Epithelial cell of prostate (primary cell): ENCODE data around the gene EFEMP2.
"Not testable (repeated sequence)": the region's sequence is repeated elsewhere in the genome, so short reads cannot be mapped to it uniquely, and the experiment has no call there.

ENCODE experiments used
- DNase-seq: peaks from one replicate; pipeline ENCODE4 v3.0.0-alpha.2; 2011; ENCODE audit warnings: low read depth, low spot score
- H3K27ac ChIP-seq: fragments of 450-650 bp; 2 replicates; pipeline ENCODE4 v1.5.1; 2017; ENCODE audit warnings: mild to moderate bottlenecking

The EFEMP2 gene

DNA sequence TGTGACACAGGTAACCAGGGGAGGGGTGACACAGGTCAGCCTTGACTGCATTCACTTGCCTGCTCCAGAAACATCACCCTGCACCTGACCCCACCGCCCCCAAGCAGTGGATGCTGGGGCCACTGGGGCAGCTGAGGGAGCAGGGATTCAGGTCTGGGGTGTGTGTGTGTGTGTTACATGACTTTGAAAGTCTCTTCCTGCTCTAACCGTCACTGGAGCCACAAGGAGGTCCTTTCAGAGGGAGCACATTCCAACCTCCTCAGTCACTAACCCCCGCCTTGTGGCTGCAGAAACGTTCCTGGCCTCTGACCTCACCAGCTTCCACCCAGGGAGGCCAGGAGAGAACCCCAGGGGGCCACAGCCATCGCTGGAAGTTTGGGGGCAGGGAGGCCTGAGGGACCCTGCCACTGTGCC is 30.5 kb upstream of the EFEMP2 start:
- no peak for DNase-seq
- H3K27ac ChIP-seq = peak overlapping the region; percentile 100

DNA sequence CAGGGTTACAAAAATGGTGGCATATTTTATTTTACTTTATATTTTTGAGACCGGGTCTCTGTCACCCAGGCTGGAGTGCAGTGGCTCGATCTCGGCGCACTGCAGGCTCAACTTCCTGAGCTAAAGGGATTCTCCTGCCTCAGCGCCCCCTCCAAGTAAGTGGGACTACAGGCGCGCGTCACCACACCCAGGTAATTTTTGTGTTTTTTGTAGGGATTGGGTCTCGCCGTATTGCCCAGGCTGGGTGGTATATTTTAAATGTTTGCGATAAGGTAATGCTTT is 28.2 kb upstream of the EFEMP2 start:
- DNase-seq = no peak
- H3K27ac ChIP-seq = peak overlapping the region; percentile 100

- peak; percentile 96 for DNase-seq
- H3K27ac ChIP-seq = peak within 1 kb of the TSS; percentile 100
Measured at GRCh38 chr11:65900125-65900898, 27.7 kb upstream of the EFEMP2 start, which contains the start of gene FOSL1. Gene FOSL1 (minus strand): TSS chr11:65900388. CDS start chr11:65900339, 49 bp downstream.

- DNase-seq = no peak
- H3K27ac ChIP-seq = peak overlapping the region; percentile 100
Measured at GRCh38 chr11:65899356-65900124, 26.9 kb upstream of the EFEMP2 start.

DNA sequence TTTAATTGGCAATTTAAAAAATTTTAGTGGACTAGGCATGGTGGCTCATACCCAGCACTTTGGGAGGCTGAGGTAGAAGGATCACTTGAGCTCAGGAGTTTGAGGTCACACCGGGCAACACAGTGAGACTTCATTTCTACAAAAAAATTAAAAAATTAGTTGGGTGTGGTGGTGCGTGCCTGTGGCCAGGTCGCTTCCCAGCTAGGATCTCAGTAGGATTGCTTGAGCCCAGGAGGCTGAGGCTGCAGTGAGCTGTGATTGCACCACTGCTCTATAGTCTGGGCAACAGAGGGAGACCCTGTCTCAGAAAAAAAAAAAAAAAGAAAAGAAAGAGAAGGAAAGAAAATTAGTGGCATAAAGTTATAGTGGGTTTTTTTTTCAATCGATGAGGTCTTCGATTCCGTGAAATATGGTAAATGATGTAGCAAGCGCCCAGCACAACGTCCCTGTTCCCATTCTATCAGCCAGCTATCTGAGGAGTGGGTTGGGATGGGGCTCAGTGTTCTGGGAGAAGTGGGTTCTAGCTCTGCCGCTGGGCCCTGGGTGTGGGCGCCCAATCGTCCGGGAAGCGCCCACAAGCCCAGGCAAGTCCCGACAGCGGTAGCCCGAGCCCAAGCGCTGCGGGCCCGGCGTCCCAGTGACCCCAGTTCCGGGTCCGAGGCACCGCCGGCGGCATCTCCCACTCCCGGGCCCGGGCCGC is 26.2 kb upstream of the EFEMP2 start:
- peak overlapping the region; percentile 100 for H3K27ac ChIP-seq
- DNase-seq = no peak

DNA sequence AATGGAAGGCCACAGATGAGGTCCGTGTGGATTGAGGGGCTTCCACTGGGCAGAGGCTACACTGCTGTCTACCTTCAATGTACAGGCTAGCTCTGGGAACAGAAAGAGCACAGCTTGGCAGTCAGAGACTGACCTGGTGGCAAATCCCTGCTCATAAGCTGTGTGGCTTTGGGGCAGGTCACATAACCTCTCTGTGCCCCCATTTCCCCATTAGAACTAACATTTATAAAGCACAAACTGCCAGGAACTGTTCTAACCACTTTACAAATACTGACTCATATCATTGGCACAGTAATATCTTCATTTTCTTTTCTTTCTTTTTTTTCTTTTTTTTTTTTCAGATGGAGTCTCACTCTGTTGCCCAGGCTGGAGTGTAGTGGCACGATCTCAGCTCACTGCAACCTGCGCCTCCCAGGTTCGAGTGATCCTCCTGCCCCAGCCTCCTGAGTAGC is 24.4 kb upstream of the EFEMP2 start:
- H3K27ac ChIP-seq = peak overlapping the region; percentile 100
- no peak for DNase-seq

DNA sequence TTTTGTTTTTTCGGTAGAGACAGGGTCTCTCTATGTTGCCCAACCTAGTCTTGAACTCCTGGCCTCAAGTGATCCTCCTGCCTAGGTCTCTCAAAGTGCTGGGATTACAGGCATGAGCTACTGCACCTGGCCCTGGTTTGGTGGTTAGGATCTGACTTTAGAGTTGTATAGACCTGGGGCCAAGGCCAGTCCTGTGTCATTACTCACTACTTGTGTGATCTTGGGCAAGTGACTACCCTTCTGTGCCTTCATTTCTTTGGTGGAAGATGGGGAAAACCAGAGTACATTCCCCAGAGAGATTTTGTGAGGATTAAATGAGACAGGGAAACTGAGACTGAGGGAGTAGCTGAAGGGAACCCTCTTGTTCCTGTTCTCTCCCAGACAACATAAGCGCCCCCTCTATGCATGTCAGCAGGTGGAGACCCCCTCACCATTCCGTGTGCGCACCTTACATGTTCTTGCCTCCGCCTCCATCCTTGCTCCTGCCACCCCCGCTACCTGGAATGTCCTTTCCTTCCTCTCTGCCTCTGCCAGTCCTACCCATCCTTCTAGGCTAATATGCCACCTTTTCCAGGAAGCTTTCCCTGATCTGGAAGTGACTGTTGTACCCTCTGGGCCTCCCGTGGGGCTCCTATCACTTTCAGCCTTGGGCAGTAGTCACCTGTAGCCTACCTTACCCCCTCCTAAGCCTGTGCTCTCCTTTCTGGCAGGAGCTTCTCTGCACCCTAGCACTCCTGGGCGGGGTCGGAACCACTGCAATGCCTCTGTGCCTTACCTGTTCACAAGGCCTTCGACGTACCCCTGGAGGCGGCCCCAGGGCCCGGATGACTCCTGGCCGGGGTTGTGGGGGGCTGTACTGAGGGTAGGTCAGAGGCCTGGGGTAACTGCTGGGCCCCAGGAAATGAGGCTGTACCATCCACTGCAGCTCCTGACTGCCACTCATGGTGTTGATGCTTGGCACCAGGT is 23.7 kb upstream of the EFEMP2 start:
- H3K27ac ChIP-seq = peak overlapping the region; percentile 100
- no peak for DNase-seq

DNA sequence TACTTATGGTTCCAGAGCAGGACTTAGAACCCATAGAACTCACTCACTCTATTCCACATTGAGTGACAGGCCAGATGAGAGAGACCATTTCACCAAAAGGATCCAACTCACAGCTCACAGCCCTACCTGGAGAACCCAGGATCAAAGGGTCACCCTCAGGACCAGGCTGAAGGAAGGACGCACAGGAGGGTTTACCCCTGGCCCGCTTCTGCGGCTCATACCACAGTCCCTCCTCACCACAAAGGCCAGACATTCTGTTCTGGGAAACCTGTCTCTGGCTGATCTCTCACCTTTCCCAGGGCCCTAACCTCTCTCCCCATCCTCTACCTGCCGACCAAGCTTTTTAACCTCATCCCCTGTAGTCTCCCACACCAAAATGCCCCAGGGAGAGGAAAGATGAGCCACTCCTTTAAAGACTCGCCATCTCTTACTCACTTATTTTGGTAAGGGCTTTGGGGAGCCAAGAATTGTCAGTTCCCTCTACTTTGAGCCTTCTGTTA is 22.9 kb upstream of the EFEMP2 start:
- peak overlapping the region; percentile 100 for H3K27ac ChIP-seq
- DNase-seq = no peak

DNA sequence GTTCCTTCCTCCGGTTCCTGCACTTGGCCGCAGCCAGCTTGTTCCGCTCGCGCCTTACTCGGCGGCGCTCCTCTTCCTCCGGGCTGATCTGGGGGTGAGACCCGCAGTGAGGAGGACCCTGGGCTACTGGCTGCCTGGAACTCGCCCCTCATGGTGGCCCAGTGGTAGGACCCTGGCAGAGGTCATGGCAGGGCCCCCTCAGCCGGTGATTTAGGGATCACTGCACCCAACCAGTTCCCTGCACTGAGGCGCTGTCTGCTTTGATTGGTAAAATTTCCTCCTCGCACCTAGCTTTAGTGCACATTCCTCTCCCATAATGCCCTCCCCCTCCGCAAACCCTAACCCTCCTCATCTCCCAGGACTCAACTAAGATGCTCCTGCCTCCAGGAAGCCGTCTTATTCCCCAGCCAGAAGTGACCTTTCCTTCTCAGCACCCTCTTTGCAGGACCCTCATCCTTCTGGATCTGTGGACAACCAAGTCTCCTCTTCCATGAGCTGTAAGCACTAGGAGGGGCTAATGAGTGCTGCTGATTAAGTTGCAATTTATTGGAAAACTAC is 21.5 kb upstream of the EFEMP2 start:
- no peak for DNase-seq
- peak overlapping the region; percentile 100 for H3K27ac ChIP-seq

- no peak for DNase-seq
- peak overlapping the region; percentile 100 for H3K27ac ChIP-seq
Measured at GRCh38 chr11:65892661-65893317, 20.2 kb upstream of the EFEMP2 start.

- DNase-seq = not testable (repeated sequence)
- peak overlapping the region; percentile 100 for H3K27ac ChIP-seq
Measured at GRCh38 chr11:65892137-65892540, 19.5 kb upstream of the EFEMP2 start.

- DNase-seq = no peak
- peak overlapping the region; percentile 100 for H3K27ac ChIP-seq
Measured at GRCh38 chr11:65891219-65892136, 18.9 kb upstream of the EFEMP2 start.

DNA sequence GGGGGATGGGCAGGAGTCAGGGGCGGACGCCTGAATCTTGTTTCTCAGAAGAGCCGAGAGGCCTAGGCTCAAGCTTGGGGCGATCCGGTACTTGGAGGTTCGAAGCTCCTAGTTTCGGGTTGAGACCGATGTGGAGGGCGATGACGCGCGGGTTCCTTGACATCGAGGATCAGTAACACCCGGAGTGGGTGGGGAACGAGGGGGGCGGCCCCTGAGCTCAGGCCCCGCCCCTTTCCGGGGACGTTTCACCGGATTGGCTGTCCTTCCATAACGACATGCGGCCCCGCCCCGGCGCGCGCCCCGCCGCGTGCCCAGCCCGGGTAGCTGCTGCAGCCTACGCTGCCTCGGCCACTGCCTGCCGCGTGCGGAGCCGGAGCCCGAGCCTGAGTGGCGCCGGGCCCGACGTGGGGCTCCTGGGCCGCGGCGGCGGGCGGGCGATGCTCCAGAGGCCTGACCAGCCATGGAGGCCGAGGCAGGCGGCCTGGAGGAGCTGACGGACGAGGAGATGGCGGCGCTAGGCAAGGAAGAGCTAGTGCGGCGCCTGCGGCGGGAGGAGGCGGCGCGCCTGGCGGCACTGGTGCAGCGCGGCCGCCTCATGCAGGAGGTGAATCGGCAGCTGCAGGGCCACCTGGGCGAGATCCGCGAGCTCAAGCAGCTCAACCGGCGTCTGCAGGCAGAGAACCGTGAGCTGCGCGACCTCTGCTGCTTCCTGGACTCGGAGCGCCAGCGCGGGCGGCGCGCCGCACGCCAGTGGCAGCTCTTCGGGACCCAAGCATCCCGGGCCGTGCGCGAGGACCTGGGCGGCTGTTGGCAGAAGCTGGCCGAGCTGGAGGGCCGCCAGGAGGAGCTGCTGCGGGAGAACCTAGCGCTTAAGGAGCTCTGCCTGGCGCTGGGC is 18.0 kb upstream of the EFEMP2 start, which contains the start of gene CCDC85B:
TSS of gene CCDC85B (plus strand) at position 350 of the 895 bp plus-strand sequence. CDS start at position 461, 111 bp downstream.
- peak within 1 kb of the TSS; percentile 100 for H3K27ac ChIP-seq
- peak; percentile 70 for DNase-seq

DNA sequence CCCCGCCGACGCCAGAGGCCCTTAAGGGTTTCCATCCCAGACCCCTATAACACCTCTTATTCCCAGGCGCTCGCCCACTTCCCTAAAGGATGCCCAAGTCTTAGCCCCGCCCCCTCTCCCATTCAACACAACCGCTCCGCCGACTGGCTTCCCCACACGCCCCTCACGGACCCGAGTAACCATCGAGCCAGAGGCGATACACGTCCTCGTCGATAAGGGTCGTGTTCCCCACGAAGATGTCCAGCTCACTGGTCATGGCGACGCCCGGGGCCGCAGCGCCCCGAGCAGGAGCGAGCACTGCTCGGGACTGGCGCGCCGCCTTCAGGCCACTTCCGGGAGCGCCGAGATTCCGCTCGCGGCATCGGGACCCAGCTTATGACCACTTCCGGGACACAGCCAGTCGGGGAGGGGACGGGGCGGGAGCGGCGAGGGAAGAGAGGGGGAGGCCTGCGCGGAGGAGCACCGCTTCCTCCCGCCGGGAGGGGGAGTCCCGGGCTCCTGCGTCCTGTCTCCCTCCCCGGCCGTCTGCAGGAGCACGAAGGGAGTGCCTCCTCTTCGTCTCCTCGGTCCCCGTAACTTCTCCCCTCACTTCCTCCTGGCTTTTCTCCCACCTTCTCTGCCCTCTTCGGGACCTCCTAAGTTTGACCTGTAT is 15.7 kb upstream of the EFEMP2 start, which contains the start of gene FIBP:
TSS of gene FIBP (minus strand) at position 309 of the 652 bp plus-strand sequence. CDS start at position 256, 53 bp downstream.
- DNase-seq = peak; percentile 87
- H3K27ac ChIP-seq = peak within 1 kb of the TSS; percentile 100

DNA sequence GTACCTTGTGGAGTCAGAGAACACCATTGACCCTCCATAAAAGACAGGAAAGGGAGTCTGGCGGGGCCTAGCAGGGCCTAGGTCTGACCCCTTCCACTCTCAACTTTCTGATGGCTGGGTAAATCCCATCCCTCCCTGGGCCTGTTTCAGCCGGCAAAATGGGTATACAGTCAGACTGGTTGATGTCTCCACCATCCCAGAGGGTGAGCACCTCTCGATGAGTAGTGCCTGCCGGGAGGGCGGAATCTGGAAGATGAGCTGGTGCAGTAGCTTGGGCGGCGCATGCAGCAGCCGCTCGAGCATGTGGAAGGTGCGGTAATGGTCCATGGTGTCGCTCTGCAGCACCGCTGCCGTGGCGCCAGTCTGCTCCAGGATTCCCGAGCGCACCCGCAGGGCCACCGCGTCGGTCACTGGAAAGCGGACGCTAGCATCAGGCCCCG is 15.1 kb upstream of the EFEMP2 start:
- peak overlapping the region; percentile 100 for H3K27ac ChIP-seq
- no peak for DNase-seq
